ENCODE measurements around the gene GPM6B. TPM values are rescaled to one million over a fixed set of nuclear protein-coding genes. Genes with fewer than 3 reads are reported as not detected.

GPM6B gene
- total RNA-seq, 2 experiments from 2014 or later, result not detected

- no peak for DNase-seq (ENCODE audit: low spot score)
- intact Hi-C loops (cut with micrococcal nuclease; ENCODE audit: unreplicated experiment), result loop anchor here (10.0 kb wide), 2 partner anchors 250 to 1120 kb away; partner anchors contain the start of genes FANCB and MOSPD2
- Histone ChIP-seq H3K4me2 (ENCODE audit: low read length) (peak overlapping the region; percentile 55), H3K9me3 (ENCODE audit: low read length) (no peaks in the 10 kb centered on the region), H3K36me3 (ENCODE audit: insufficient read depth, low read length) (peaks cover 89% of the 10 kb centered on the region), H3K9me2 (ENCODE audit: insufficient read depth, low read length) (no peaks in the 10 kb centered on the region), H3K4me1 (ENCODE audit: insufficient read depth, low read length, poor library complexity, severe bottlenecking) (peaks cover 92% of the 10 kb centered on the region), H3K79me2 (ENCODE audit: insufficient read depth, low read depth, low read length) (peaks cover 44% of the 10 kb centered on the region; the same call in 1 of the 2 replicates), H3K4me3 (ENCODE audit: low read depth, low read length, poor library complexity, severe bottlenecking) (peak overlapping the region; percentile 16), H2AFZ (ENCODE audit: low read length) (no peak overlapping the region), H3K27ac (ENCODE audit: low read depth, low read length, poor library complexity, severe bottlenecking) (peak overlapping the region; percentile 73), H4K20me1 (ENCODE audit: insufficient read depth, low read length) (no peaks in the 10 kb centered on the region)
- no peak for TF ChIP-seq CTCF (conservative IDR thresholded peaks at IDR 0.05; ENCODE audit: low read length)
- TF ChIP-seq EZH2phosphoT487 (IDR thresholded peaks at IDR 0.05; ENCODE audit: borderline replicate concordance, low read depth, low read length), result no peak
- POLR2A ChIA-PET, result interaction anchor here (0.5 to 6.3 kb wide), 8 partner anchors 10 to 801 kb away, joined by 3 to 52 read pairs (median 4); partner anchors contain the start of genes OFD1 and TRAPPC2
- no TSS peak for BruUV-seq (replicated peaks)
- CTCF ChIA-PET (ENCODE audit: unreplicated experiment), result no interaction called here
Measured at GRCh38 chrX:13754765-13755164, 62.1 kb downstream of the GPM6B start.

DNA sequence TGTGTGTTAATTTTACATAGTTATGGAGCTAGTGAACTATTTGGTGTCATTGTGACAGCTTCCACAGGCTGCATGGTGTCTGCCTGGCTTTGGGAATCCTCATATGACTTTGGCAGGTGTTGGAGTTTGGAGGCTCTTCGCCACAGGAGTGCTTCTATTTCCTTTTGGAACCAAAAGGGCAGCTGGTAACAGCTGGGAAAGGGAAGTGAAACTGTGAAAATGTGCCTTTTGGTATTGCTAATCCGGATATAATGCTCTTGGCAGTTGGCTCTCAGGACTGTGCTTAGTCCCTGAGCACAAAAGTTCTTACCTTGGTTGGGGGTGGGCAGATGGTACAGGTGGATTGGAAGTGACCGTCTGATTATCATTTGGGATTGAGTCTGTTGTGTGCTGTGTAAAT lies 64.2 kb downstream of the GPM6B start:
- Histone ChIP-seq H3K9me2 (ENCODE audit: insufficient read depth, low read length) (no peaks in the 10 kb centered on the region), H2AFZ (ENCODE audit: low read length) (no peak overlapping the region), H3K4me1 (ENCODE audit: insufficient read depth, low read length, poor library complexity, severe bottlenecking) (peaks cover 75% of the 10 kb centered on the region), H3K9me3 (ENCODE audit: low read length) (no peaks in the 10 kb centered on the region), H4K20me1 (ENCODE audit: insufficient read depth, low read length) (no peaks in the 10 kb centered on the region), H3K79me2 (ENCODE audit: insufficient read depth, low read depth, low read length) (peaks cover 43% of the 10 kb centered on the region; the same call in 1 of the 2 replicates), H3K36me3 (ENCODE audit: insufficient read depth, low read length) (peaks cover 96% of the 10 kb centered on the region), H3K27ac (ENCODE audit: low read depth, low read length, poor library complexity, severe bottlenecking) (peak overlapping the region; percentile 87), H3K4me2 (ENCODE audit: low read length) (peak overlapping the region; percentile 65), H3K4me3 (ENCODE audit: low read depth, low read length, poor library complexity, severe bottlenecking) (peak overlapping the region; percentile 34)
- TF ChIP-seq CTCF (conservative IDR thresholded peaks at IDR 0.05; ENCODE audit: low read length), result no peak
- POLR2A ChIA-PET, result interaction anchor here (0.6 to 6.3 kb wide), 5 partner anchors 11 to 81 kb away, joined by 3 to 52 read pairs (median 4); partner anchors contain the start of genes OFD1 and TRAPPC2
- DNase-seq (ENCODE audit: low spot score), result peak; percentile 78
- intact Hi-C loops (cut with micrococcal nuclease; ENCODE audit: unreplicated experiment), result loop anchor here (10.0 kb wide), 2 partner anchors 248 to 1122 kb away; partner anchors contain the start of genes FANCB and MOSPD2
- CTCF ChIA-PET (ENCODE audit: unreplicated experiment), result no interaction called here
- no TSS peak for BruUV-seq (replicated peaks)

DNA sequence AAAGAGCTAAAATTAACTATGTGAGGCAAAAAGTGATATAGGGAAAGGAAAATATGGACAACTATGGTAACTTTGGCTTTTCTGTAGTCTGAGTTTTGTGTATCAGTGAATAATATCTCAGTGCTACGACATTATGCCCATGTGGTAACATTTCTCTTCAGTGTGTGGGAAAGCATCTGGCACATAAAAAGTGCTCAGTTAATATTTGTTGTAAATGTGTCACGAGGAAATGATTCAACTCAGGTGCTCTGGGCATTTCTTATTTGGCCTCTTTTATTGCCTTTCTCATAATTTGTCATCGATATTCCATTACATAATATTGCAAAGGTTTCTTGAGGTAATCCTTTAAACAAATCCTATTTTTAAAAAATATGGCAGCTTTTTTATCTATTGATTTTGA lies 64.8 kb downstream of the GPM6B start:
- Histone ChIP-seq H2AFZ (ENCODE audit: low read length) (no peak overlapping the region), H3K4me1 (ENCODE audit: insufficient read depth, low read length, poor library complexity, severe bottlenecking) (peaks cover 70% of the 10 kb centered on the region), H3K79me2 (ENCODE audit: insufficient read depth, low read depth, low read length) (peaks cover 38% of the 10 kb centered on the region; the same call in 1 of the 2 replicates), H3K4me3 (ENCODE audit: low read depth, low read length, poor library complexity, severe bottlenecking) (no peak overlapping the region), H3K9me3 (ENCODE audit: low read length) (no peaks in the 10 kb centered on the region), H3K4me2 (ENCODE audit: low read length) (peak overlapping the region; percentile 65), H4K20me1 (ENCODE audit: insufficient read depth, low read length) (no peaks in the 10 kb centered on the region), H3K27ac (ENCODE audit: low read depth, low read length, poor library complexity, severe bottlenecking) (peak overlapping the region; percentile 87), H3K36me3 (ENCODE audit: insufficient read depth, low read length) (peaks cover 95% of the 10 kb centered on the region), H3K9me2 (ENCODE audit: insufficient read depth, low read length) (no peaks in the 10 kb centered on the region)
- ChIA-PET CTCF (ENCODE audit: unreplicated experiment) (no interaction called here), POLR2A (interaction anchor here (3.5 to 6.3 kb wide), 2 partner anchors 10 to 17 kb away, joined by 15 to 52 read pairs; partner anchors contain the start of genes OFD1 and TRAPPC2)
- intact Hi-C loops (cut with micrococcal nuclease; ENCODE audit: unreplicated experiment), result loop anchor here (10.0 kb wide), 2 partner anchors 247 to 1123 kb away; partner anchors contain the start of genes FANCB and MOSPD2
- BruUV-seq (replicated peaks), result no TSS peak
- no peak for DNase-seq (ENCODE audit: low spot score)
- TF ChIP-seq CTCF (conservative IDR thresholded peaks at IDR 0.05; ENCODE audit: low read length) (no peak), EZH2phosphoT487 (IDR thresholded peaks at IDR 0.05; ENCODE audit: borderline replicate concordance, low read depth, low read length) (no peak)
